ENCODE data around the gene RBM47. TPM values are rescaled to one million over a fixed set of nuclear protein-coding genes. Genes with fewer than 3 reads are reported as not detected.

RBM47 gene
- total and polyA plus RNA-seq, 9 of the 15 experiments (the other 6 are each of a cell fraction or from before 2014, with no cell fraction given), result 1.4 to 6.4 (median 3.3) TPM

DNA sequence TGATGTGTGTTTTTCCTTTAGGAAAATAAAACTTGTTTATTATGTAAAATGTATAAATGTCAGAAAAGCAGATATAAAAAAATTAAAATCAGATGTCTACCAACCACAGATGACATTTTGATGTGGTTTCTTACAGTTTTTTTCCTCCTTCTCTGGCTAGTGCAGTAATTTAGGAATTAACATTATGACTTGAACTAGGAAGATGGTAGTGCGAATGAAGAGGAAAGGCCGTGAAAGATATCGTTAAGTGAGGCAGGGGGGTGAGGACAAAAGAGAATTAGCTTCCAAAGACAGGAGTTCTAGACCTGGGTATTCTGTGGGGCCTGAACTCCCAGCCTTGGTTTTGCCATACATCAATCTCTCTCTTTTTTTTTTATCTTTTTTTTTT is 98.0 kb downstream of the RBM47 start (continued):
- TF ChIP-seq, protein P1, sequence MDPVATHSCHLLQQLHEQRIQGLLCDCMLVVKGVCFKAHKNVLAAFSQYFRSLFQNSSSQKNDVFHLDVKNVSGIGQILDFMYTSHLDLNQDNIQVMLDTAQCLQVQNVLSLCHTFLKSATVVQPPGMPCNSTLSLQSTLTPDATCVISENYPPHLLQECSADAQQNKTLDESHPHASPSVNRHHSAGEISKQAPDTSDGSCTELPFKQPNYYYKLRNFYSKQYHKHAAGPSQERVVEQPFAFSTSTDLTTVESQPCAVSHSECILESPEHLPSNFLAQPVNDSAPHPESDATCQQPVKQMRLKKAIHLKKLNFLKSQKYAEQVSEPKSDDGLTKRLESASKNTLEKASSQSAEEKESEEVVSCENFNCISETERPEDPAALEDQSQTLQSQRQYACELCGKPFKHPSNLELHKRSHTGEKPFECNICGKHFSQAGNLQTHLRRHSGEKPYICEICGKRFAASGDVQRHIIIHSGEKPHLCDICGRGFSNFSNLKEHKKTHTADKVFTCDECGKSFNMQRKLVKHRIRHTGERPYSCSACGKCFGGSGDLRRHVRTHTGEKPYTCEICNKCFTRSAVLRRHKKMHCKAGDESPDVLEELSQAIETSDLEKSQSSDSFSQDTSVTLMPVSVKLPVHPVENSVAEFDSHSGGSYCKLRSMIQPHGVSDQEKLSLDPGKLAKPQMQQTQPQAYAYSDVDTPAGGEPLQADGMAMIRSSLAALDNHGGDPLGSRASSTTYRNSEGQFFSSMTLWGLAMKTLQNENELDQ (CRISPR knock-in tag; IDR thresholded peaks at IDR 0.05; ENCODE audit: borderline replicate concordance), result no peak
- no peak for TF ChIP-seq GATAD2B (IDR thresholded peaks at IDR 0.05; ENCODE audit: borderline replicate concordance)
- TF ChIP-seq, protein P2, sequence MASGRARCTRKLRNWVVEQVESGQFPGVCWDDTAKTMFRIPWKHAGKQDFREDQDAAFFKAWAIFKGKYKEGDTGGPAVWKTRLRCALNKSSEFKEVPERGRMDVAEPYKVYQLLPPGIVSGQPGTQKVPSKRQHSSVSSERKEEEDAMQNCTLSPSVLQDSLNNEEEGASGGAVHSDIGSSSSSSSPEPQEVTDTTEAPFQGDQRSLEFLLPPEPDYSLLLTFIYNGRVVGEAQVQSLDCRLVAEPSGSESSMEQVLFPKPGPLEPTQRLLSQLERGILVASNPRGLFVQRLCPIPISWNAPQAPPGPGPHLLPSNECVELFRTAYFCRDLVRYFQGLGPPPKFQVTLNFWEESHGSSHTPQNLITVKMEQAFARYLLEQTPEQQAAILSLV (tag; IDR thresholded peaks at IDR 0.05), result no peak

DNA sequence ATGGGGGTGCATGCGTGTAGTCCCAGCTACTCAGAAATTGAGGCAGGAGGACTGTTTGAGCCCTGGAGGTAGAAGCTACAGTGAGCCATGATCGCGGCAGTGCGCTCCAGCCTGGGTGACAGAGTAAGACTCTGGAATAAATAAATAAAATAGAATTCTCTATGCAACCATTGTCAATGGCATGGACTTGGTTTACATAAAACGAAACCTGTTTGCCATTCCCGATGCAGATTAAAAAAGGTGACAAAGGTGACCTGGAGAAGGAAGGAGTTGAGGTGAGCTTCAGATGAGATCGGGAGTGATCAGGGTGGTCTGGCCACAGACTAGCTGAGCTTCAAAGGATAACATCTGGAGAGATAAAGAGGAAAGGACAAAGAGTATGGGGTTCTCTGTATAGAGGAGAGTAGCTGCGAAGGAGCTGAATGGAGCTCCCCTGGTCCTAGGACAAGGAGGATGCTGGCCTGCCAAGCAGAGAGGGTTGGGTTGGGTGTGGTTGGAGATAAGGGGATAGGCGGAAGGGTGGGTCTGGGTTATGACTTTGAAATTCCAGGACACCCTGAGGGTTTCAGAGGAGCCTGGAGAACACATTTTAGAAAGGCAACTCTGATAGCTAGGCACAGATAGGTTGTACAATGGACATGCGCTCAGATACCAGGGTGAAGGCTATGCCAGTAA is 98.6 kb downstream of the RBM47 start:
- peak overlapping the region; percentile 67 for H3K4me2 ChIP-seq (ENCODE audit: insufficient read depth, low read length)
- H2AFZ ChIP-seq (ENCODE audit: low read depth, low read length), result peak overlapping the region; percentile 65
- in situ Hi-C loops (cut with MboI) (no loop called here), intact Hi-C loops (cut with micrococcal nuclease) (no loop called here)
- no peaks in the 10 kb centered on the region for H3K79me2 ChIP-seq (ENCODE audit: control insufficient read depth, insufficient read depth, low read length)
- no peaks in the 10 kb centered on the region for H3K27me3 ChIP-seq (ENCODE audit: control insufficient read depth in 2 of 2, insufficient read depth in 2 of 2, low read length in 2 of 2)
- H3K9me1 ChIP-seq (ENCODE audit: control insufficient read depth, insufficient read depth, low read length), result no peaks in the 10 kb centered on the region
- no peaks in the 10 kb centered on the region for H3K36me3 ChIP-seq (ENCODE audit: control insufficient read depth, insufficient read depth, low read length)
- DNase-seq (ENCODE audit: extremely low read depth in 1 of 4, low spot score in 3 of 4) (peak; percentile 47 to 90 (median 66)), FAIRE-seq (peak; percentile 84), ATAC-seq (peak; percentile 98)
- POLR2A ChIA-PET, result interaction anchor here (0.9 to 3.2 kb wide), 3 partner anchors 11 to 17 kb away, joined by 3 to 14 read pairs (median 12); no protein-coding TSS in a partner anchor
- no peaks in the 10 kb centered on the region for H4K20me1 ChIP-seq (replicated peaks; ENCODE audit: control insufficient read depth, insufficient read depth, low read length)
- peak overlapping the region; percentile 51 for H3K27ac ChIP-seq (ENCODE audit: extremely low read depth, low read depth, low read length)
- H3K9me3 ChIP-seq (replicated peaks; ENCODE audit: control insufficient read depth, insufficient read depth, low read depth, low read length), result no peaks in the 10 kb centered on the region
- 0 out of 4 replicates have a peak overlapping the region, but pooled peaks of 1 of the 2 experiments have one; percentile 6 for H3K9ac ChIP-seq (ENCODE audit: insufficient read depth in 1 of 2, low read depth in 2 of 2, low read length in 2 of 2)
- 37% methylated on average over 10 of the region's 10 CpGs for WGBS (ENCODE audit: insufficient coverage, low coverage, missing lambda C conversion rate)
- peaks cover 7 to 20% of the 10 kb centered on the region in 2 experiments for H3K4me1 ChIP-seq (replicated peaks in 1 of 2; ENCODE audit: control insufficient read depth in 2 of 2, insufficient read depth in 2 of 2, low read length in 2 of 2)
- H3K4me3 ChIP-seq, result no peak overlapping the region
- no TSS peak for BruUV-seq (replicated peaks)
- CTCF ChIA-PET (ENCODE audit: low intra/inter-chr PET ratio), result no interaction called here
- TF ChIP-seq, protein P3, sequence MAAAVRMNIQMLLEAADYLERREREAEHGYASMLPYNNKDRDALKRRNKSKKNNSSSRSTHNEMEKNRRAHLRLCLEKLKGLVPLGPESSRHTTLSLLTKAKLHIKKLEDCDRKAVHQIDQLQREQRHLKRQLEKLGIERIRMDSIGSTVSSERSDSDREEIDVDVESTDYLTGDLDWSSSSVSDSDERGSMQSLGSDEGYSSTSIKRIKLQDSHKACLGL (CRISPR knock-in tag; IDR thresholded peaks at IDR 0.05; ENCODE audit: borderline replicate concordance, poor library complexity, severe bottlenecking), result no peak
- TF ChIP-seq MAZ (CRISPR knock-in tag; conservative IDR thresholded peaks at IDR 0.05 in 1 of 2, IDR thresholded peaks at IDR 0.05 in 1 of 2) (no peak), NCOA1 (IDR thresholded peaks at IDR 0.05; ENCODE audit: low read depth) (0 out of 2 replicates have a peak, but pooled peaks have one; percentile 59), BACH1 (tag; IDR thresholded peaks at IDR 0.05) (no peak), SNIP1 (IDR thresholded peaks at IDR 0.05; ENCODE audit: low read depth) (no peak), KLF1 (tag; IDR thresholded peaks at IDR 0.05) (peak; percentile 97), ESRRA (IDR thresholded peaks at IDR 0.05; ENCODE audit: borderline replicate concordance, low read depth) (peak; percentile 82), POLR2A (conservative IDR thresholded peaks at IDR 0.05) (no peak), RCOR1 (IDR thresholded peaks at IDR 0.05; ENCODE audit: borderline replicate concordance in 1 of 2, low read depth in 2 of 2, low read length in 2 of 2) (peak; percentile 76 to 98; a peak in 3 of 4 replicates), ARNT (IDR thresholded peaks at IDR 0.05) (0 out of 4 replicates have a peak, but pooled peaks of 1 of the 2 experiments have one; percentile 37)
- TF ChIP-seq, protein P4, sequence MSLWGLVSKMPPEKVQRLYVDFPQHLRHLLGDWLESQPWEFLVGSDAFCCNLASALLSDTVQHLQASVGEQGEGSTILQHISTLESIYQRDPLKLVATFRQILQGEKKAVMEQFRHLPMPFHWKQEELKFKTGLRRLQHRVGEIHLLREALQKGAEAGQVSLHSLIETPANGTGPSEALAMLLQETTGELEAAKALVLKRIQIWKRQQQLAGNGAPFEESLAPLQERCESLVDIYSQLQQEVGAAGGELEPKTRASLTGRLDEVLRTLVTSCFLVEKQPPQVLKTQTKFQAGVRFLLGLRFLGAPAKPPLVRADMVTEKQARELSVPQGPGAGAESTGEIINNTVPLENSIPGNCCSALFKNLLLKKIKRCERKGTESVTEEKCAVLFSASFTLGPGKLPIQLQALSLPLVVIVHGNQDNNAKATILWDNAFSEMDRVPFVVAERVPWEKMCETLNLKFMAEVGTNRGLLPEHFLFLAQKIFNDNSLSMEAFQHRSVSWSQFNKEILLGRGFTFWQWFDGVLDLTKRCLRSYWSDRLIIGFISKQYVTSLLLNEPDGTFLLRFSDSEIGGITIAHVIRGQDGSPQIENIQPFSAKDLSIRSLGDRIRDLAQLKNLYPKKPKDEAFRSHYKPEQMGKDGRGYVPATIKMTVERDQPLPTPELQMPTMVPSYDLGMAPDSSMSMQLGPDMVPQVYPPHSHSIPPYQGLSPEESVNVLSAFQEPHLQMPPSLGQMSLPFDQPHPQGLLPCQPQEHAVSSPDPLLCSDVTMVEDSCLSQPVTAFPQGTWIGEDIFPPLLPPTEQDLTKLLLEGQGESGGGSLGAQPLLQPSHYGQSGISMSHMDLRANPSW (CRISPR knock-in tag; IDR thresholded peaks at IDR 0.05), result no peak
